HepG2 (cell line): ENCODE data around the gene MYRFL. TPM values are rescaled to one million over a fixed set of nuclear protein-coding genes. Genes with fewer than 3 reads are reported as not detected.

Source experiments
- ATAC-seq: fragments of 200-7000 bp; cut with Tn5 transposase; 3 replicates; pipeline ENCODE4 v1.9.1; 2020; ENCODE audit warnings: mild to moderate bottlenecking, moderate library complexity
- BruUV-seq: library from RNA; stranded (reverse); fragments of 400-500 nt; replicated peaks from 2 replicates; lab custom pipeline; 2021; lab: Mats Ljungman, UMichigan
- CTCF ChIA-PET: fragments of 300-600 bp; formaldehyde crosslinking; extraction: SDS; loops from one replicate; lab custom pipeline; 2021; ENCODE audit warnings: low total read pairs, inconsistent platforms, low intra/inter-chr PET ratio; lab: Yijun Ruan, JAX
- POLR2A ChIA-PET: fragments of 350-600 bp; sonication (Branson Sonifier 250); formaldehyde crosslinking; loops from one replicate; lab custom pipeline; 2020; ENCODE audit warnings: antibody characterized with exemption, inconsistent platforms; lab: Yijun Ruan, JAX
- DNase-seq: peaks from one replicate; pipeline ENCODE4 v3.0.0-alpha.2; 2015; ENCODE audit warnings: low spot score
- FAIRE-seq: peaks from 3 replicates; lab custom pipeline; 2011; peaks lifted over from hg19 to GRCh38; lab: Jason Lieb, UNC
- H2AFZ ChIP-seq: one replicate; pipeline ENCODE4 v1.6.1; 2011; ENCODE audit warnings: low read length, inconsistent platforms
- H3K27ac ChIP-seq: fragments of 300-600 bp; 3 replicates; pipeline ENCODE4 v1.8.0; 2011; ENCODE audit warnings: mixed run types, mild to moderate bottlenecking, mixed read lengths, low read length, inconsistent platforms; ENCODE audit not compliant: insufficient read depth; ENCODE audit errors: extremely low read length
- H3K27me3 ChIP-seq, 2 experiments: fragments of 200-600 bp in 1 of 2; 2 replicates in 1 of 2; 3 replicates in 1 of 2; pipeline versions ENCODE4 v1.6.0 to v1.8.0; 2011; ENCODE audit warnings: low read length in 2 of 2, mild to moderate bottlenecking in 2 of 2, moderate library complexity in 2 of 2, inconsistent platforms in 1 of 2; ENCODE audit not compliant: insufficient read depth in 2 of 2, control insufficient read depth in 1 of 2
- H3K36me3 ChIP-seq, 2 experiments: fragments of 200-600 bp in 1 of 2; replicated peaks in 1 of 2; 2 replicates in 1 of 2; 3 replicates in 1 of 2; pipeline versions ENCODE4 v1.5.1 to v1.8.0; 2011; ENCODE audit warnings: low read length in 2 of 2, inconsistent platforms in 1 of 2; ENCODE audit not compliant: insufficient read depth in 2 of 2, control insufficient read depth in 1 of 2
- H3K4me1 ChIP-seq: 2 replicates; pipeline ENCODE4 v1.5.1; 2012; ENCODE audit warnings: low read length, inconsistent platforms; ENCODE audit not compliant: insufficient read depth
- H3K4me2 ChIP-seq: 2 replicates; pipeline ENCODE4 v1.6.0; 2011; ENCODE audit warnings: low read depth, low read length, inconsistent platforms
- H3K4me3 ChIP-seq, 3 experiments: fragments of 200-600 bp in 1 of 3; sonication (generic), shearing (Covaris generic) in 1 of 3; replicated peaks in 1 of 3; 2 replicates each; pipeline ENCODE4 v1.5.1; 2011 to 2016; ENCODE audit warnings: low read length in 3 of 3, inconsistent platforms in 2 of 3, low read depth in 2 of 3, mild to moderate bottlenecking in 2 of 3, control low read depth in 1 of 3, mixed read lengths in 1 of 3; ENCODE audit not compliant: insufficient read depth in 1 of 3
- H3K79me2 ChIP-seq: one replicate; pipeline ENCODE4 v1.6.1; 2011; ENCODE audit warnings: low read length, inconsistent platforms; ENCODE audit not compliant: insufficient read depth
- H3K9ac ChIP-seq: 2 replicates; pipeline ENCODE4 v1.6.0; 2011; ENCODE audit warnings: mild to moderate bottlenecking, low read depth, low read length, inconsistent platforms; ENCODE audit not compliant: insufficient read depth
- H3K9me3 ChIP-seq: 2 replicates; pipeline ENCODE4 v1.5.1; 2012; ENCODE audit warnings: mild to moderate bottlenecking, low read length
- H4K20me1 ChIP-seq: 2 replicates; pipeline ENCODE4 v1.6.0; 2011; ENCODE audit warnings: inconsistent platforms, mild to moderate bottlenecking, low read length, moderate library complexity; ENCODE audit not compliant: insufficient read depth
- CCDC6 ChIP-seq: sonication (generic); formaldehyde crosslinking; IDR thresholded peaks from 2 replicates; pipeline ENCODE4 v1.8.1; 2022; ENCODE audit warnings: mild to moderate bottlenecking, missing genetic modification reagents, moderate library complexity
- EP300 ChIP-seq, 3 experiments: sonication (generic) in 1 of 3; formaldehyde crosslinking in 1 of 3; IDR thresholded peaks; 2 replicates each; pipeline versions ENCODE4 v1.5.1 to v1.6.1; 2011 to 2020; ENCODE audit warnings: low read depth in 2 of 3, low read length in 2 of 3, borderline replicate concordance in 1 of 3, improper control_type of control experiment in 1 of 3, mild to moderate bottlenecking in 1 of 3, missing genetic modification reagents in 1 of 3, moderate library complexity in 1 of 3
- FIP1L1 ChIP-seq: fragments of 200-400 bp; formaldehyde crosslinking; IDR thresholded peaks from 2 replicates; pipeline ENCODE4 v1.6.1; 2018; ENCODE audit warnings: low read depth, mild to moderate bottlenecking, low read length, moderate library complexity, borderline replicate concordance; ENCODE audit not compliant: insufficient read depth
- JUNB ChIP-seq: sonication (generic); formaldehyde crosslinking; IDR thresholded peaks from 2 replicates; pipeline ENCODE4 v1.8.0; 2022; ENCODE audit warnings: missing genetic modification reagents, mild to moderate bottlenecking, borderline replicate concordance
- KLF16 ChIP-seq, 2 experiments: sonication (generic) in 1 of 2; formaldehyde crosslinking in 1 of 2; IDR thresholded peaks; 2 replicates each; pipeline versions ENCODE4 v1.6.1 to v1.8.0; 2016 to 2023; ENCODE audit warnings: missing genetic modification reagents in 2 of 2, missing compliant biosample characterization in 1 of 2
- MTA3 ChIP-seq: sonication (generic); formaldehyde crosslinking; IDR thresholded peaks from 2 replicates; pipeline ENCODE4 v1.4.0; 2020; ENCODE audit warnings: missing genetic modification reagents
- MXD3 ChIP-seq: IDR thresholded peaks from 2 replicates; pipeline ENCODE4 v1.6.1; 2016; ENCODE audit warnings: mild to moderate bottlenecking, missing biosample characterization, missing genetic modification reagents
- NFKBIZ ChIP-seq: IDR thresholded peaks from 2 replicates; pipeline ENCODE4 v1.6.1; 2018; ENCODE audit warnings: missing genetic modification reagents, missing compliant biosample characterization
- PHF21A ChIP-seq: sonication (generic); formaldehyde crosslinking; IDR thresholded peaks from 2 replicates; pipeline ENCODE4 v1.5.0; 2020; ENCODE audit warnings: mild to moderate bottlenecking, missing genetic modification reagents
- PHF5A ChIP-seq: IDR thresholded peaks from one replicate; pipeline ENCODE4 v1.6.1; 2018; ENCODE audit warnings: low read depth, missing genetic modification reagents; ENCODE audit not compliant: unreplicated experiment
- PRPF4 ChIP-seq: fragments of 200-400 bp; formaldehyde crosslinking; IDR thresholded peaks from 2 replicates; pipeline ENCODE4 v1.6.1; 2016; ENCODE audit warnings: low read length, low read depth; ENCODE audit not compliant: poor library complexity, severe bottlenecking
- SRSF9 ChIP-seq: fragments of 200-400 bp; formaldehyde crosslinking; IDR thresholded peaks from 2 replicates; pipeline ENCODE4 v1.6.1; 2018; ENCODE audit warnings: borderline replicate concordance, mild to moderate bottlenecking, low read depth, low read length; ENCODE audit not compliant: insufficient read depth, poor library complexity, severe bottlenecking
- THAP11 ChIP-seq: IDR thresholded peaks from 2 replicates; pipeline ENCODE4 v1.6.1; 2016; ENCODE audit warnings: missing biosample characterization, missing genetic modification reagents
- ZEB1 ChIP-seq: IDR thresholded peaks from 2 replicates; pipeline ENCODE4 v1.6.1; 2012; ENCODE audit warnings: mild to moderate bottlenecking, low read depth, inconsistent platforms; ENCODE audit not compliant: insufficient replicate concordance
- ZFX ChIP-seq: sonication (generic); formaldehyde crosslinking; IDR thresholded peaks from 2 replicates; pipeline ENCODE4 v1.4.0; 2020; ENCODE audit warnings: mild to moderate bottlenecking, low read depth, missing genetic modification reagents, moderate library complexity
- ZNF138 ChIP-seq: sonication (generic); formaldehyde crosslinking; IDR thresholded peaks from 2 replicates; pipeline ENCODE4 v1.5.0; 2020; ENCODE audit warnings: mild to moderate bottlenecking, low read depth, missing genetic modification reagents
- ZNF143 ChIP-seq: sonication (generic); formaldehyde crosslinking; IDR thresholded peaks from 2 replicates; pipeline ENCODE4 v1.4.0; 2020; ENCODE audit warnings: missing genetic modification reagents
- ZNF703 ChIP-seq: sonication (generic); formaldehyde crosslinking; IDR thresholded peaks from 2 replicates; pipeline ENCODE4 v1.5.1; 2020; ENCODE audit warnings: missing genetic modification reagents, mild to moderate bottlenecking, moderate library complexity, borderline replicate concordance
- ZNF781 ChIP-seq: sonication (generic); formaldehyde crosslinking; IDR thresholded peaks from 2 replicates; pipeline ENCODE4 v1.5.1; 2020; ENCODE audit warnings: borderline replicate concordance, mild to moderate bottlenecking, missing genetic modification reagents; ENCODE audit errors: not compliant biosample characterization
- WGBS: methylation state at CpG from one replicate; pipeline ENCODE4 v1.1.6; 2017; ENCODE audit warnings: low lambda C conversion rate; 5-methylcytosine and 5-hydroxymethylcytosine counted together
- in situ Hi-C: cut with HindIII; loops from 2 replicates; pipeline ENCODE4 v1.10.0; 2017; ENCODE audit warnings: low pct_unique_long_range_greater_than_20kb; ENCODE audit not compliant: extremely low pct_ligation_motif_present
- intact Hi-C: fragments of 100-400 bp; cut with micrococcal nuclease; formaldehyde crosslinking; loops from one replicate; pipeline ENCODE4 v1.10.0; 2022; ENCODE audit not compliant: unreplicated experiment
- polyA plus RNA-seq, 8 experiments: library from polyadenylated mRNA; depleted of rRNA in 3 of 8; stranded (reverse) in 7 of 8; unstranded in 1 of 8; fragments of >200 nt; fragmentation: Illumina TruSeq in 4 of 8; extraction: Trizol in 4 of 8; gene quantifications; 2 replicates each; pipeline versions ENCODE4 v1.2.1 to v1.2.3, GENCODE V29; 2011 to 2016; ENCODE audit warnings: low read depth in 4 of 8, missing spikeins in 1 of 8, mixed read lengths in 1 of 8; ENCODE audit not compliant: insufficient read depth in 1 of 8
- total RNA-seq, 5 experiments: library from RNA; depleted of rRNA; stranded (reverse); fragments of >200 nt; fragmentation: Illumina TruSeq; extraction: Trizol; gene quantifications; 2 replicates each; pipeline ENCODE4 v1.2.3, GENCODE V29; 2016; ENCODE audit warnings: low read depth in 1 of 5

MYRFL gene
- total and polyA plus RNA-seq, 2 of the 13 experiments (the other 11 are each of a cell fraction or from before 2014, with no cell fraction given) = 0.09 to 0.11 TPM

DNA sequence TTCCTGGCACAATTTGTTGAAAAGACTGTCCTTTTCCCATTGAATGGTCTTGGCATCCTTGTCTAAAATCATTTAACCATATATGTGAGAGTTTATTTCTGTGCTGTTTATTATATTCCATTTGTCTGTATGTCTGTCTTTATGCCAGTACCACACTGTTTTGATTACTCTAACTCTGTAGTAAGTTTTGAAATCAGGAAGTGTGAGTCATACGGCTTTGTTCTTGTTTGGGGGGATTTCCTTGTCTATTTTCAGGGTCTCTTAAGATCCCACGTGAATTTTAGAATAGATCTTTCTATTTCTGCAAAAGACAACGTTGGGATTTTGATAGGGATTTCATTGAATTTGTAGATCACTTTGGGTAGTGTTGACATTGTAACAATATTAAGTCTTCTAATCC is 88.5 kb downstream of the MYRFL start:
- in situ Hi-C loops = no loop called here
- no peak for FAIRE-seq
- CTCF ChIA-PET = no interaction called here

DNA sequence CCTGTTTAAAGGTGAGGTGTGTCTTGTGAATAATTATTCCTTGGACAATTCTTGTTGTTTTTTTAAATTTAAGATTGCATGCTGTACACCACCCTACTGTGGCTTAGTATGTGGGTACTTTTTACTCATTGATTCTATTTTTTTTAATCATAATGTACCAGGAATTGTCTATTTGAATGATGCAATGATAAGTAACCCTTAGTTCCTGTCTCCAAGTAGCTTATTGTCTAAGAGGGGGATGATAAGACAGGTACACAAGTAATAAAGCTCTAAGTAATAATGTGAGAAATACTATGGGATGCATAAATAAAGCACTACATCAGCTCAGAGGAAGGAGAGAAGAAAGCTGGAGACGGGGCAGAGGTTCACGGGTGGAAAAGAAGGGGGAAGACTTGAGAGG is 90.9 kb downstream of the MYRFL start:
- no peak overlapping the region for H3K27ac ChIP-seq
- no peaks in the 10 kb centered on the region for H3K4me1 ChIP-seq
- no peak overlapping the region for H3K4me3 ChIP-seq
- in situ Hi-C loops = no loop called here
- H3K79me2 ChIP-seq = no peaks in the 10 kb centered on the region
- H4K20me1 ChIP-seq = no peaks in the 10 kb centered on the region
- BruUV-seq = no TSS peak
- H3K9me3 ChIP-seq = no peaks in the 10 kb centered on the region
- H3K4me2 ChIP-seq = no peak overlapping the region
- no peak for FAIRE-seq
- TF ChIP-seq ZNF143 (no peak), MTA3 (CRISPR knock-in tag) (no peak), PHF21A (CRISPR knock-in tag) (no peak), EP300 (IDR thresholded peaks at IDR 0.05; ENCODE audit: low read depth in 2 of 2, low read length in 2 of 2) (no peak), EP300 (CRISPR knock-in tag; IDR thresholded peaks at IDR 0.05; ENCODE audit: borderline replicate concordance) (no peak), KLF16 (CRISPR knock-in tag; IDR thresholded peaks at IDR 0.05) (no peak), MXD3 (CRISPR knock-in tag) (no peak)
- TF ChIP-seq, all 625 proteins: peak for 0
- ChIA-PET CTCF (no interaction called here), POLR2A (no interaction called here)
- no peak overlapping the region for H2AFZ ChIP-seq
- no peak overlapping the region for H3K9ac ChIP-seq
- intact Hi-C loops = no loop called here
- DNase-seq (no peak), ATAC-seq (no peak)
- no peaks in the 10 kb centered on the region for H3K36me3 ChIP-seq
- WGBS = 29% methylated on average over 2 of the region's 2 CpGs
- H3K27me3 ChIP-seq = 0 out of 5 replicates have a peak, but pooled peaks cover 0 to 3% of the 10 kb centered on the region in 2 experiments

More for the DNA sequence above, 88.5 kb downstream of the MYRFL start:
- POLR2A ChIA-PET = no interaction called here
- 0 out of 5 replicates have a peak, but pooled peaks cover 0 to 3% of the 10 kb centered on the region in 2 experiments for H3K27me3 ChIP-seq
- no peak overlapping the region for H3K27ac ChIP-seq
- H3K4me1 ChIP-seq = no peaks in the 10 kb centered on the region
- no peak overlapping the region for H3K9ac ChIP-seq
- no peaks in the 10 kb centered on the region for H4K20me1 ChIP-seq
- no peaks in the 10 kb centered on the region for H3K9me3 ChIP-seq
- H2AFZ ChIP-seq = no peak overlapping the region
- no peak overlapping the region for H3K4me3 ChIP-seq
- no peak for TF ChIP-seq CCDC6 (CRISPR knock-in tag)
- TF ChIP-seq JUNB (CRISPR knock-in tag) = no peak
- TF ChIP-seq NFKBIZ (CRISPR knock-in tag) = no peak
- TF ChIP-seq MTA3 (CRISPR knock-in tag) = no peak
- TF ChIP-seq SRSF9 = no peak
- TF ChIP-seq PHF5A (CRISPR knock-in tag) = no peak
- no peak for TF ChIP-seq ZNF781 (CRISPR knock-in tag)
- no peak for TF ChIP-seq ZNF703 (CRISPR knock-in tag)
- TF ChIP-seq PRPF4 = no peak
- no peak for TF ChIP-seq ZFX (CRISPR knock-in tag)
- TF ChIP-seq ZNF138 = no peak
- no peak for TF ChIP-seq THAP11
- no peak for TF ChIP-seq FIP1L1
- no peak for TF ChIP-seq ZEB1
- no TSS peak for BruUV-seq
- 1% methylated on average over 3 of the region's 3 CpGs for WGBS
- no peaks in the 10 kb centered on the region for H3K79me2 ChIP-seq
- intact Hi-C loops = no loop called here
- no peak overlapping the region for H3K4me2 ChIP-seq
- DNase-seq (no peak), ATAC-seq (no peak)
- H3K36me3 ChIP-seq = no peaks in the 10 kb centered on the region
